Esophagus (tissue), 2 donors: Measurements from ENCODE around the gene CEL. TPM values are rescaled to one million over a fixed set of nuclear protein-coding genes. Genes with fewer than 3 reads are reported as not detected.
A peak's percentile ranks its signal among the peaks of the same experiment; 100 is the strongest.

Experiments used
- H3K27ac ChIP-seq, 2 donors: one replicate each; pipeline ENCODE4 v1.5.1; 2013; ENCODE audit warnings: low read depth in 2 of 2, mild to moderate bottlenecking in 2 of 2, inconsistent platforms in 1 of 2, low read length in 1 of 2, moderate library complexity in 1 of 2
- H3K27me3 ChIP-seq, 2 donors: one replicate each; pipeline ENCODE4 v1.6.1; 2013; ENCODE audit warnings: low read length in 2 of 2, control low read depth in 1 of 2, mild to moderate bottlenecking in 1 of 2; ENCODE audit not compliant: insufficient read depth in 2 of 2, control insufficient read depth in 1 of 2
- H3K36me3 ChIP-seq, 2 donors: one replicate each; pipeline ENCODE4 v1.6.1; 2013; ENCODE audit warnings: low read length in 1 of 2; ENCODE audit not compliant: control insufficient read depth in 2 of 2, insufficient read depth in 2 of 2
- H3K4me1 ChIP-seq, 2 donors: one replicate each; pipeline ENCODE4 v1.6.1; 2013; ENCODE audit warnings: low read length in 1 of 2; ENCODE audit not compliant: control insufficient read depth in 2 of 2, insufficient read depth in 2 of 2
- H3K4me3 ChIP-seq, 2 donors: one replicate each; pipeline ENCODE4 v1.5.1; 2013; ENCODE audit warnings: low read length in 2 of 2, mild to moderate bottlenecking in 2 of 2, low read depth in 1 of 2, moderate library complexity in 1 of 2
- H3K9me3 ChIP-seq, 2 donors: one replicate each; pipeline ENCODE4 v1.6.1; 2013; ENCODE audit warnings: mild to moderate bottlenecking in 2 of 2, low read depth in 1 of 2, low read length in 1 of 2, moderate library complexity in 1 of 2; ENCODE audit not compliant: control insufficient read depth in 2 of 2, insufficient read depth in 1 of 2
- WGBS, 2 donors: extraction: QIAGEN DNeasy Blood & Tissue Kit; methylation state at CpG; one replicate each; pipeline ENCODE4 v1.1.7; 2013; 5-methylcytosine and 5-hydroxymethylcytosine counted together
- polyA plus RNA-seq, 2 donors: library from polyadenylated mRNA; stranded (reverse); fragments of 200-250 nt; gene quantifications; one replicate each; pipeline ENCODE4 v1.2.3, GENCODE V29; 2013
- donor health status: healthy with polysubstance abuse.
- donor health status: Bipolar disorder and iron deficiency.

CEL gene
- polyA plus RNA-seq, 2 donors = 2.1 to 3.3 TPM

DNA sequence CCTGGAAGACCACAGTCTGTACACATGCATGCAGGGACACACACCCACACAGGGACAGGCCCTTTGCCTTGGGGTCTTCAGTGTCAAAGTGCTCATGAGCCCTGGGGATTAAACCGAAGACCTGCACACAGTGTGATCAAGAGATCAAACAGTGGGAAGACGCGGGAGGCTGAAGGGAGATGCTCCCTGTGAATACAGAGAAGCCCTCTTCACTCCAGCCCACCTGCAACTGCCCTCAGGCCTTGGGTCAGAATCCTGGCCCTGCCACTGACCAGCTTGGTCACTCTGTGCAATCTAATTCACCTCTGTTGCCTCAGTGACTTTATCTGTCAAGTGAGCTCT is 56.4 kb downstream of the CEL start:
- H3K4me3 ChIP-seq = no peak overlapping the region
- H3K27ac ChIP-seq = peak overlapping the region; percentile 51 to 78
- H3K27me3 ChIP-seq = no peaks in the 10 kb centered on the region
- H3K36me3 ChIP-seq = peaks cover 0 to under 1% of the 10 kb centered on the region in 2 donors
- H3K4me1 ChIP-seq = peaks cover 32 to 71% of the 10 kb centered on the region in 2 donors
- H3K9me3 ChIP-seq = no peaks in the 10 kb centered on the region
- WGBS, 2 donors = 66 to 78% methylated on average over 3 of the region's 3 CpGs

DNA sequence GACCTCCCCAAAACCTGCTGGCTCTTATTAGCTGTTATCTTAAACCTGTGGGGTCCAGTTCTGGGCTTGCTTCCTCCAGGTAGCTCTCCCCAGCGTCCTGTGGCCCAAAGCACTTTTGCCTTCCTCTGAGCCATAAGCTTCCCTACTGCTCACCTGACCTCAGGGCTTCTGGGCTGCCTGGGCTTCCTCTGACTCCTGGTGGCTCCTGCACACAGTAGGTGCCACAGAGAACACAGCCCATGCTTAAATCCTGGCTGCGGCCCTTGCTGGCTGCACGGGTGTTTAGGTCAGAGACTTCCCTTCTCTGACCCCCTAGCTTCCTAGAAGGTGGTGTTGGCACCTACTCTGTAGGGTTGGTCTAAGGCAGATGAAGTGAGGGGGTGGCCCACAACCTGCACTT is 56.8 kb downstream of the CEL start:
- Histone ChIP-seq H3K9me3 (no peaks in the 10 kb centered on the region), H3K4me1 (peaks cover 30 to 68% of the 10 kb centered on the region in 2 donors), H3K27ac (peak overlapping the region; percentile 94), H3K36me3 (no peaks in the 10 kb centered on the region), H3K27me3 (no peaks in the 10 kb centered on the region), H3K4me3 (peak overlapping the region in 1 of 2 donors; percentile 76)
- whole genome bisulfite sequencing, 2 donors = 62 to 68% methylated on average over 3 of the region's 3 CpGs

DNA sequence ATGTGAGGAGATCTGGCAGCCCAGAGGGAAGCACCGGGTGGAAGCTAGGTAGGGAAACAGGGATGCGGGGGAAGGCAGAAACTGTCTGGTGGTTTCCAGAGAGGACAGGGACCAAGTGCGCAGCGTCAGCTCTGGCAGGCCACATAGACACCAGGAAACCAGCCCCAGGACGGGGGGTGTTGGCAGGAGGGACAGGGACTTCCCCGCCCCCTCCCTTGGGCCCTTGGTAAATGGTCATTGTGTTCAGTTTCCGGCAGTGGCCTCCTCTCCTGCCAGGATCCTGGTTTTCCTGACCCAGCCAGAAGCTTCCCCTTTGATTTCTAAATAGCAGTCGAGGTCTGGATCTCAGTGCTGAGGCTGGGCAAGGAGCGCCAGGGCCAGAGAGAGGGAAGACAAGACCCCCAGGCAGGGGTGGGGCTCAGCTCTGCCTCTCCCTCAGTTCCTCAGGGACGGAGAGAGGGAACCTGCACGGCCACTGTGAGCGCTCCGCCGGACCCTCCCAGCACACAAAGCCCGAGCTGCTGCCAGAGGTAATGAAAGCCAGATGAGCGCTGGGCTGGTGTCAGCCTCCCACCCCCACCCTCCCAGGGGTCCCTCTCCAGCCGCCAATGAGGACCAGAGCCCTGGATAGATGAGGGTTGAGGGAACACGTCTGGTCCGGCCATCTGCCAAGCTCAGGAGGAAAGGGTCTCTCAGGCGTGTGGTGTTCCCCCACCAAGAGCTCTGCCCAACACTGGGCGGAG is 57.5 kb downstream of the CEL start:
- Histone ChIP-seq H3K27ac (peak overlapping the region; percentile 94), H3K36me3 (no peaks in the 10 kb centered on the region), H3K9me3 (no peaks in the 10 kb centered on the region), H3K4me3 (peak overlapping the region; percentile 58 to 76), H3K4me1 (peaks cover 24 to 61% of the 10 kb centered on the region in 2 donors), H3K27me3 (no peaks in the 10 kb centered on the region)
- WGBS, 2 donors = 28 to 48% methylated on average over 21 of the region's 21 CpGs

DNA sequence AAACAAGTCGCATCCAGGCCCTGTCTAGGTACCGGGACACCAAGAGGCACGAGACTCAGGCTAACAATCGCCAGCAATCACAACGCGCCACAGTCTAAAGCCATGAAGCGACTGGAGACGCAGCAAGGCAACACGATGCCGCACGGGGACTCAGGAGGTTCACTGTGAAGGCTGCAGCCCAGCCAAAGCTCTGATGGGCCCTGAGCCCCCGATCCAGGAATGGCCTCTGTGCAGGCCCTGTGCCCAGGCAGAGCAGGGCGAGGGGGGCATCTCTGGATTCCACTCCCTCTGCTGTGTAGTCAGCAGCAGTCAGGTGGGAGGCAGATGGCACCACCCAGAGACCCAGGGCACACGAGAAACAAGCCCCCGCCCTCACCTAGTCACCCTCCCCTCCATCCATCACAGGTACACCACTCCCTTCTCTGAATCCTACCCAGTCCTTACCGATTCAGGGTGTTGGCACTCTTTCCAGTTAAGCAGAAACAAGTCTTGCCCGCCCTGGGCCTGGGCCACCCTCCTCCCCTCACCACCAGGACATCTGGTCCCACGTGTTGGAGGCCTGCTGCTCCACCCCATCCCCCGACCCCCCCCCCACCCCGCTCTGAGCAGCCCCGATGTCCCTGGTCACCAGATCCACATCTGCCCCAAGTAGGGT is 58.2 kb downstream of the CEL start:
- H3K36me3 ChIP-seq = no peaks in the 10 kb centered on the region
- no peaks in the 10 kb centered on the region for H3K27me3 ChIP-seq
- no peaks in the 10 kb centered on the region for H3K9me3 ChIP-seq
- peak overlapping the region; percentile 58 to 76 for H3K4me3 ChIP-seq
- 16 to 27% methylated on average over 21 of the region's 21 CpGs for WGBS, 2 donors
- peaks cover 19 to 54% of the 10 kb centered on the region in 2 donors for H3K4me1 ChIP-seq
- peak overlapping the region; percentile 94 for H3K27ac ChIP-seq

DNA sequence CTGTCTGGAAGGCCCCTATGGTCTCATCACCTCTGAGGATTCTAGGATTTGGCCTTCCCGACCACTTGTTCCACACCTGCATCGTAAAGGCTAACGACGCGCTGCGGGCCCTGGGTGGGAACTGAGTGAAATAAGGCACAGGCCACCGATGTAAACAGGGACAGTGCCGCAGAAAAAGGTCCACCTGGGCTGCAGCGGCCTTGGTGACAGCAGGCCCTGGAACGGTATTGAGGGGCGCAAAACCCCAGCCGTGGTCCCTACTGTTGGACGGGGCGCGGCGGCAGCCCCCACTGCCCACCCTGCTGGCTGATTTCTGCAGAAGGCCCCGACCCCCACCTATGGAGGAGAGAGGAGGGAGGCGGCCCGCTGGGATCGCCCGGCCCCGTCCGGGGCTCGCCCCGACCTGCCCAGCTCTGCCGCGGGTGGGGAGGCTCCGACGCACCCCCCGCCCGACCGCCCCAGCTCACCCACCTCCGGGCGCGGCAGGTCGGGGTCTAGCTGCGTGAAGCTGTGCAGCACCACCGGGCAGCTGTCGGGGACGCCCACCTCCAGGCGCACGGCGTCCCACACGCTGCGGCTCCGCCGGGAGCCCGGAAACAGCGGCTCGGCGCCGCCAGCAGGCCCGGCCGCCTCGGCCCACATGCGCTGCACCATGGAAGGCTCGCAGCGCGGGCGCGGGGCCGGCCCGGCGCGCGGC is 58.9 kb downstream of the CEL start:
- Histone ChIP-seq H3K9me3 (no peaks in the 10 kb centered on the region), H3K4me3 (peak overlapping the region; percentile 58 to 76), H3K4me1 (peaks cover 19 to 48% of the 10 kb centered on the region in 2 donors), H3K27me3 (no peaks in the 10 kb centered on the region), H3K27ac (peak overlapping the region; percentile 94), H3K36me3 (no peaks in the 10 kb centered on the region)
- 1% methylated on average over 57 to 66 of the region's 66 CpGs for WGBS, 2 donors

Other genes with a start within 250 kb of the CEL start
- under 1 TPM; 0.39 to 0.58 TPM for gene AK8, start 183.7 kb upstream of the CEL start, polyA plus RNA-seq
- 1 to 10 TPM; 6.3 to 6.5 TPM for gene SPACA9, start 183.1 kb upstream of the CEL start, polyA plus RNA-seq
- 10 to 100 TPM in 1 of 2 donors, 1 to 10 TPM in 1; 8.9 to 14.3 TPM for gene TSC1, start 117.4 kb upstream of the CEL start, polyA plus RNA-seq
- under 1 TPM; 0.02 TPM for gene GFI1B, start 83.3 kb upstream of the CEL start, polyA plus RNA-seq
- 10 to 100 TPM; 46.3 to 64.0 TPM for gene GTF3C5, start 31.0 kb upstream of the CEL start, polyA plus RNA-seq
- 10 to 100 TPM; 47.8 to 67.9 TPM for gene RALGDS, start 59.3 kb downstream of the CEL start, polyA plus RNA-seq
- gene GBGT1, start 101.9 kb downstream of the CEL start, polyA plus RNA-seq = 1 to 10 TPM; 2.1 to 3.7 TPM
- gene OBP2B, start 147.3 kb downstream of the CEL start, polyA plus RNA-seq = not detected
- gene ABO, start 213.2 kb downstream of the CEL start, polyA plus RNA-seq = 10 to 100 TPM in 1 of 2 donors, 1 to 10 TPM in 1; 7.7 to 15.6 TPM